HFF-Myc (cell line): ENCODE results near the gene KCTD4.
"Not testable (repeated sequence)": the region's sequence is repeated elsewhere in the genome, so short reads cannot be mapped to it uniquely, and the experiment has no call there.

Source experiments
- DNase-seq: peaks from one replicate; pipeline ENCODE4 v3.0.0-alpha.2; 2011; ENCODE audit warnings: low read depth; ENCODE audit errors: extremely low read depth
- H3K4me3 ChIP-seq: replicated peaks from 2 replicates; pipeline ENCODE4 v1.5.1; 2011; ENCODE audit warnings: low read depth, mild to moderate bottlenecking, control low read depth, low read length
- CTCF ChIP-seq: IDR thresholded peaks from 2 replicates; pipeline ENCODE4 v1.5.1; 2012; ENCODE audit warnings: mild to moderate bottlenecking, low read depth, low read length, control low read depth; ENCODE audit errors: missing control alignments

KCTD4 gene

DNA sequence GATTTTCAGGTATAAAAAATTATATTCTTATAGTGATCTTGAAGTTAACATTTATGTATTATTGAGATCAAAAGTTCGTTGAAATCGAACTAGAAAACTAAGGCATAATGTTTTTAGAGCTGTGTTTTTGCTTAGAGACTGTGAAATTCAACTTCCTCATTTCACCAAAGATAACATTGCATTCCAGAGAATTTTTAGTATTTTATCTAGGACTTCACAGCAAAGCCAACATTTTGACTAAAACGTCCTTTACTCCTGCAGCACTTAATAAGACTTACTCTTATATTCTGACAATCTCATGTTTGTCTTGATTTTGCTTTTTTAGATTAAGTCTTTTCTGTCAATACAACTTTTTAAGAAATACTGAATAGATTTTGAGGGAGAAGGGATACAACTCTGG is 4.7 kb downstream of the KCTD4 start:
- TF ChIP-seq CTCF, result no peak
- no peak for DNase-seq

GRCh38 chr13:45195421-45195820 is 5.4 kb downstream of the KCTD4 start:
- DNase-seq, result no peak
- no peak for TF ChIP-seq CTCF
- no peak overlapping the region for H3K4me3 ChIP-seq

More for the DNA sequence above, 4.7 kb downstream of the KCTD4 start:
- H3K4me3 ChIP-seq, result no peak overlapping the region

- no peak for DNase-seq
- TF ChIP-seq CTCF, result no peak
- H3K4me3 ChIP-seq, result no peak overlapping the region
Observed at GRCh38 chr13:45194081-45194939, 6.5 kb downstream of the KCTD4 start.

GRCh38 chr13:45191874-45192273 is 9.0 kb downstream of the KCTD4 start:
- TF ChIP-seq CTCF, result no peak
- DNase-seq, result no peak
- no peak overlapping the region for H3K4me3 ChIP-seq

DNA sequence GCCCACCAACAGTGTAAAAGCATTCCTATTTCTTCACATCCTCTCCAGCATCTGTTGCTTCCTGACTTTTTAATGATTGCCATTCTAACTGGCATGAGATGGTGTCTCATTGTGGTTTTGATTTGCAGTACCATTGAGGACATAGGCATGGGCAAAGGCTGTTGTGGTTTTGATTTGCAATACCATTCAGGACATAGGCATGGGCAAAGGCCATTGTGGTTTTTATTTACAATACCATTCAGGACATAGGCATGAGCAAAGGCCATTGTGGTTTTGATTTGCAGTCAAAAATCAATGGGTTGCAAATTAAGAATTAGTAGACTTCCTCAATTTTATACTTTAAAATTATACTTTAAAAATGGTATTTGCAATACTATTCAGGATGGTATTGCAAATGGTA is 11.3 kb downstream of the KCTD4 start:
- not testable (repeated sequence) for H3K4me3 ChIP-seq, DNase-seq

DNA sequence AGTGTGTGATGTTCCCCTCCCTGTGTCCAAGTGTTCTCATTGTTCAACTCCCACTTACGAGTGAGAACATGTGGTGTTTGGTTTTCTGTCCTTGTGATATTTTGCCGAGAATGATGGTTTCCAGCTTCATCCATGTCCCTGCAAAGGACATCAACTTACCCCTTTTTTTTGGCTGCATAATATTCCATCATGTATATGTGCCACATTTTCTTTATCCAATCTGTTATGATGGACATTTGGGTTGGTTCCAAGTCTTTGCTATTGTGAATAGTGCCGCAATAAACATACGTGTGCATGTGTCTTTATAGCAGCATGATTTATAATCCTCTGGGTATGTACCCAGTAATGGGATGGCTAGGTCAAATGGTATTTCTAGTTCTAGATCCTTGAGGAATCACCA is 11.8 kb downstream of the KCTD4 start:
- DNase-seq, H3K4me3 ChIP-seq: not testable (repeated sequence)

DNA sequence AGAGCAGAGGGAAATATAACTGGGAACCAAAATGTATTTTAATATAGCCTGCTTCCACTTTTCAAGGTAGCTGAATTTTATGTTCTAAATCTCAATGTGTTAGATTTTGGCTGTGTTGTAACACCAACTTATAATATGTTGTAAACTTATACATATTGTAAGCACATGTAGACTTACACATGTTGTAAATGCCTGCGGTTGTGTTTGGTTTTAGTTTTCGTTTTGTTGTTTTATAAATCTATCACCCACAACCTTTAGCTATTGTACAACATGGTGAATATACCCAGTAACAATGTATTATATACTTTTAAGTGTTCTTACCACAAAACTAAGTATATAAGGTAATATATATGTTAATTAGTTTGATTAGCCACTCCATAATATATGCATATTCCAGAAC is 15.6 kb downstream of the KCTD4 start:
- no peak overlapping the region for H3K4me3 ChIP-seq
- no peak for TF ChIP-seq CTCF
- no peak for DNase-seq

GRCh38 chr13:45184693-45185092 is 16.2 kb downstream of the KCTD4 start:
- no peak overlapping the region for H3K4me3 ChIP-seq
- DNase-seq, result no peak

More at GRCh38 chr13:45184693-45185092, 16.2 kb downstream of the KCTD4 start:
- no peak for TF ChIP-seq CTCF
